ENCODE results near the gene ENOX2. TPM values are rescaled to one million over a fixed set of nuclear protein-coding genes. Genes with fewer than 3 reads are reported as not detected.

The ENOX2 gene
- polyA plus RNA-seq, 4 donors = 6.7 to 21.2 (median 16.7) TPM

DNA sequence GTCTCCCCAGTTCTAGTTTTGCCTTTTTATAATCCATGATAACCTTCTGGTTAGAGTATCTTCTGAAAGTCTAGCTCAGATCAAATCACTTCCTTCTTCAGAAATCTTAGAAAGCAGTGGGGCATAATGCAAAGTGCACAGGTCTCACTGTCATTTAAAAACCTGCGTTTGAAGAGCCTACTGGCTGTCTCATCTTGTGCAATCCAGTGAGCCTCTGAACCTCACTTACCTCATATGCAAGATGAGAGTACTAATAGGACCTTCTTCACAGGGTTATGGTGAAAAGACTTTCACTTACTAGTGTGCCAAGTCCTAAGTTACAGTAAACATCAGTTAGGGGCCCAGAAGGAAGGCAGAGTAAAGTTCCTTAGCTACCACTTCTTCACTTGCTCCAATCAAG lies 131.4 kb downstream of the ENOX2 start:
- DNase-seq (ENCODE audit: low read depth in 4 of 4, low spot score in 3 of 4) = no peak

DNA sequence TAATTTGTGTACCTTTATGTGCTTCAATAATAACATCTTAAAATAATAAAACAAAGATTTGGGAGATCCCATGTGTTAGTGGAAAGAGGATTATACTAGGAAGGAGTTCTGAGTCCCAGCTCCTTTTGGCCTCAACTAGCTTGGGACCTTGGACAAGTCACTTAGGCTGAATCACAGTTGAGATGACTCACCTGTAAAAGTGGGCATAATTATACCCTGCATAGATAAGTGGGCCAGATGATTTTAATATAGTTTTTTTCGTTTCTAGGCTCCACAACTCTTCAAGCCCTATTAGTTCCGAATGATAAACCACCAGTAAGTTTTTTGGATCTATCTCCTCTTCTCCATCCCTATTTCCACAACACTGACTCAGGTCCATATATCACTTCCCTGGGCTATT lies 131.8 kb downstream of the ENOX2 start:
- DNase-seq (ENCODE audit: low read depth in 4 of 4, low spot score in 3 of 4) = no peak

DNA sequence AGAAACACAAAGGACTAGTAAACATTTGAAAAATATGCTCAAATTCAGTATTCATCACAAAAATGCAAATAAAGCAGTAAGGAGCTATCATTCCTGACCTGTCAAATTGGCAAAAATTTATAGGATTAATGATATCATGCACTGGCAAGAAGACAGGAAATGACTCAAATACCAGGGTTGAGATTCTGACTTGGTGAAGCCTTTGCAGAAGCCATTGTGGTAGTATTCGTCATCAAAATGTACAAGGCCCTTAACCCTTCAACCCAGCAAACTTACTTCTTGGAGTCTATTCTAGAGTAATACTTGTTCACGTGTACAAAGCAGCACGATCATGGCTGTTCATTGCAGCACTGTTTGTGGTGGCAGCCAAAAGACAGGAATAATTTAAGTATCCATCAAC lies 132.4 kb downstream of the ENOX2 start:
- DNase-seq (ENCODE audit: low read depth in 4 of 4, low spot score in 3 of 4) = no peak

DNA sequence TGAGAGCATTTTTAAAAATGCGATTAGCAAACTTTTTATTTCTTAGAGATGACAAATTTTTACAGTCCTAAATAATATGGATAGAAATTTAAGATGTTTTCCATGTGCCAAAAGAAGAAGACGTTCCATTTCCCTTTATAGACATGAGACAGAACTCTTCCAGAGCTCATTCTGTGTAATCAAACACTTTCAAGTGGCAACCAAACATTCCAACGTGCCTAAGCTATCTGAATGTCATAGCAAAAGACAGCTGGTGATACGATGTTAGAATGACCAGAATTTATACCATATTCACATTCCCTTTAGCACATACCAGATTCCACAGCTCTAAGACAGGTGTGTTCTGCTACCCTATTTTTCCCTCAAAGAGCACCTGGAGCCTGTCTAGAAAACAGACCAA lies 133.2 kb downstream of the ENOX2 start:
- no peak for DNase-seq (ENCODE audit: low read depth in 4 of 4, low spot score in 3 of 4)

DNA sequence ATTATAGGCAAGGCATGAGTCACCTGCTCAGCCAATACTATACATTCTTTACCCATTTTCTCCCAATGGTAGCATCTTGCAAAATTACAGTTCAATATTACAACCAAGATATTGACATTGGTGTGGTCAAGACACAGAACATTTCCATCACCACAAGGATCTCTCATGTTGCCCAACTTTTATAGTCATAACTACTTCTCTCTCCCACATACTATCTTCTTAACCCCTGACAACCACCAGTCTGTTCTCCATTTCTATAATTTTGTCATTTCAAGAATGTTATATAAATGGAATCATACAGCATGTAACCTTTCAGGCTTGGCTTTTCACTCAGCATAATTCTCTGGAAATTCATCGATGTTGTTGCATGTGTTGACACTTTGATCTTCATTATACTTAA lies 144.9 kb downstream of the ENOX2 start:
- no peak for DNase-seq (ENCODE audit: low read depth in 4 of 4, low spot score in 3 of 4)

DNA sequence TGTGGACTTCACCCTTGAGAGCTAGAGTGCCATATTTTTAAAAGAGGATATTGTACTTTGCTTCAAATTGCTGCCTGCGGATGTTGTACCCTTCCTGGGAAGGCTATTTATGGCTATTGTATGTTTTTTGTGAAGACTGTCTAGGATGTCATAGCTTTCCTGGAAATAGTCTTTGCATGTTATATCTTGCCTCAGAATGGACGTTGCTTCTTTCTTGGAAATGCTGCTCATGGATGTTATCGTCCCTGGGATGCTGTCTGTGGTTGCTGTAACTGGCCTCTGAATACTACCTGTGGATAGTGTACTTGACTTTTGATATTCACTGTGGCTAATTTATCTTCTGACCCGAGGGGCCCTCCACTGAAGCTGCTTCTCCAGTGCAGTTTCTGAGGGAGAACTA lies 146.8 kb downstream of the ENOX2 start:
- DNase-seq (ENCODE audit: low read depth in 4 of 4, low spot score in 3 of 4) = no peak

DNA sequence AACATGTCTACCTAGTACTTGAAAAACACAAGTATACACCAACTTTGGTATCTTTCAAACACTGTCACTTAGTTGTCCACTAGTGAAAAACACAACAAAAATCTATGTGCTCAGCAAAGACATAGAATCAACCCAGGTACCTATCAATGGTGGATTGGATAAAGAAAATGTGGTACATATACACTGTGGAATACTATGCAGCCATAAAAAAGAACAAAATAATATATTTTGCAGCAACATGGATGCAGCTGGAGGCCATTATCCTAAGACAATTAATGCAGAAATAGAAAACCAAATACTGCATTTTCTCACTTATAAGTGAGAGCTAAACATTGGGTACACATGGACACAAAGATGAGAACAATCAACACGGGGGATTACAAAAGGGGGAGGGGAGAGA lies 148.7 kb downstream of the ENOX2 start:
- DNase-seq (ENCODE audit: low read depth in 4 of 4, low spot score in 3 of 4) = no peak

DNA sequence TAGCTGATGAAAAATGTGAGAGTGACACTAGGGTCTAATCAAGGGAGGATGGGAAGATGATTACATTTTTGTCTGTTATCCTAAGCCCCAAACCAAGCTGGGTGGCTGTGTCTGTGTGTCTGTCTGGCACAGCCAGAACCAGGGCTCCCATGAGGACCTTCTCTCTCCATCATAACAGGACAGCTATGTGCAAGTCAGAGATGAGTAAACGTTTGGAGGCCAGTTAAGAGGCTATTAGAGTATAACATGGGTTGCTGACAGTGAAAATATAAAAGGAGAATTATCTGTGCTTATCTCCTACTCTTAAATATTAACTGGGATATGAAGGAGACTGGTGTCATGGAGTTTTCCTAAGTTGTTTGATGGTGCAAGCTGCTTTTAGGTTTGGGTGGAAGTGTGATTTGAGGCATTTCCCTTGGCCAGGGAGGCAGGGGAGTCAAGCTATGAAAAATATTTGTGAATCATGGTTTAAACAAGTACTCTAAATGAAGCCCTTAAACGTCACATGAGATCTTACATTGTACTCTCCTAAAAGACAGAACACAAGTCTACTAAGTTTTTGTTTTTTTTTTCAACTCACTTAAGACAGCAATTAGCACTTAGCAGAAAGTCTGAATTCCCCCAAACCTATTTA lies 156.2 kb downstream of the ENOX2 start:
- no peak for DNase-seq (ENCODE audit: low read depth in 4 of 4, low spot score in 3 of 4)

DNA sequence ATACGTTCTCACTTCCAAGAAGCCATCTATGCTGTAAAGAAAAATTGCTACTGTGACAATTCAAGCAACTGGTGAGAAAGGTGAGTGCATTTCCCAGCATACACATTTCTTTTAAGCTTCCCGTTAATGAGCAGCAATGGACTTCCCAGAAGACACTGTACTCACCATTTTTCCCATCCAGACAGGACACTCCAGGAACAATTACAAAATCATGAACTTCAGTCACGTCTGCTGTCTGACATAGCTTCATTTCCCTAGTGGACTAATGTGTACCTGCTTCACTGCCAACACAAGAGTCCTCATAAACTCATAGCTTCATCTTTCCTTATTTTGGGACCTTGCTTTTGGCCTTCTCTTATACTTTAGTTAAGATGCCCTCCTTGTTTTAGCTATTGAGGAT lies 156.9 kb downstream of the ENOX2 start:
- no peak for DNase-seq (ENCODE audit: low read depth in 4 of 4, low spot score in 3 of 4)

DNA sequence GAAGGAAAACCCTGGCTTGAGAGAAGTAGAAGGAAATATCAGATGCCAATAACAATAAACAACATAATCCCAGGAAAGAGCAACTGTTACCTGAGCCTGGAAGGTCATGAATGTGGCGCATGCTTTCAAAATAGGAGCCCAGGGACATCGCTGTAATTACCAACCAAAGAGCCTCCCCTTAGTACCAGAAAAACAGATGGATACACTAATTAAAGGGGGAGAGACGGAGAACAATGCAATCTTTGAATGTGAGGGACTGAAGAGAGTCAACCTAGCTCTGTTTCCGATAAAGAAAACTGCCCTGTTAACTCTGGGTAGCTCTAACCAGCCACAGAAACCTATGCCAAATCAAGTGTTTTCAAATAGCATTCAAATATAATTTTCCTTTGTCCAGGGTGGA lies 161.4 kb downstream of the ENOX2 start:
- DNase-seq (ENCODE audit: low read depth in 4 of 4, low spot score in 3 of 4) = peak in 1 of 4 donors; percentile 2

DNA sequence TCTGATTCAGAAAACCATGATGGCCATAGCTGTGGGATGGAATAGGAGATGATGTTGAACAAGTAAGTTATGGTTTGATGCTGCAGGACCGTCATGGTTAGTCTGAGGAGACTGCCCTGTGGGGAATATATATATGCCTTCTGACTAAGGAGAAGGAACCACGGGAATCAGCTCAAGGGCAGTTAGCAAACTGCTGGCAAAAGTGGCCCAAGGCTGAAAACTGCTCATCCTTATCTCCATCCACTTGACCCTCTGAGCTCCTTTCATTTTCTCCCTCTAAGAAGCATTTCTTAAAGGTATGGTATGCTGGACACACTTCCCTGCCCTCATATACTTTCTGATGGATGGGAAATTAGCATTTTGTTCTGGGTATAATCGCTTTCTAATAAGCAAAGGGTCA lies 161.9 kb downstream of the ENOX2 start:
- no peak for DNase-seq (ENCODE audit: low read depth in 4 of 4, low spot score in 3 of 4)

DNA sequence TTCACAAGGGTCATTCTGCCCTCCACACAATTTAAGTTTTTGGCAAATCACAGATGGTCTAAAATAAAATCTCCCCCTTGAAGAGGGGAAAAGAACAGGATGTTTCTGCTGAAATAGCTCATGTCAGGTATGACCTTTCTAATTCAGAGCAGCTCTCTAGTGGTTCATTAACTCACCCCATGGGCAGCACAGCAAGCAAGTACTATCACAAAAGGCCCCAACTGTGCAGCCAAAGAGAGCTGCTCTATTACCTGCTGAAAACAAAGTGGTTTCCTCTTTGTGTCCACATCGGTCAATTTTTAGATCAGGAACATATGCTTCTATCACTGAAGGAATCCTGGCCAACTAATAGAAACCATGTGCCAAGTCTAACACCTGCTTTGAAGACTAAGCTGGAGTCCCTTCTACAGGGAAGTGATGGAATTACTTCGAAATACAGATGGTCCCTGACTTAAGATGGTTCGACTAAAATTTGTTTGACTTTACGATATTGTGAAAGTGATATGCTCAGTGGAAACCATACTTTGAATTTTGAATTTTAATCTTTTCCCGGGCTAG lies 164.3 kb downstream of the ENOX2 start:
- no peak for DNase-seq (ENCODE audit: low read depth in 4 of 4, low spot score in 3 of 4)

DNA sequence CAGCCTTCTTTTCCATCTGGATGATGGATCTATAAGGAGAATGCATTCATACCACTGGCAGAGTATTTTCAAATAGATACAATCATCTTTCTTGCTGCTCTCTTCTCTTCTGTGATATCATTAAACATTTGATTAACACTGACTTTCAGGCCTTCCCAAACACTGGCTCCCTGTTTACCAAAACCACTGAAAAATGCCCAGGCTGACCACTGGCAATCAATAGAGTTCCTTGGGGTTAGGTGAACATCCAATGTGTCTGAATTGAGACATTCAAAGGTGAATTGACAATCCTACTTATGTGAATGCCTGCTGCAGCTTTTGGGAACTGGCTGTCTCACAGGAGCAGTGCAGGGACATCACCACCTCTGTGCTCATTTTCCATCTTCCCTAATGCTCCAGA lies 168.3 kb downstream of the ENOX2 start:
- no peak for DNase-seq (ENCODE audit: low read depth in 4 of 4, low spot score in 3 of 4)

DNA sequence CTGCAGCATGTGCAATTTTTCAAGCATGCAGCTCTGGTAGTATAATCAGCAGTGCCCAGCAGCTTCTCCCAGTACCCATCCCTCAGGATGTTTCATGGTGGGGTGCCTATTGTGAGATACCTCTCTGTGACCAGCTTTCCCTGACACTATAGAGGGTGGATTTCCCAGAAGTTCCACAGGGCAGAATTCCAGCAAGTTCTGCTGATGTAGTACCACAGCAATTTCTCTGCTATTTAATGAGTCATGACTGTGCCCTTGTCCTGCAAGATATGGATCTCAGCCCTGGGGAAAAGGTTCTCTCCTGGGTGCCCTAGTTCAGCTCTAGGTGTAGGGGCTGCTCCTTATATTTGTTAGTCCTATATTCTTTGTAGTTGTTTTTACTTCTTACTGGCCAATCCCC lies 174.8 kb downstream of the ENOX2 start:
- no peak for DNase-seq (ENCODE audit: low read depth in 4 of 4, low spot score in 3 of 4)

DNA sequence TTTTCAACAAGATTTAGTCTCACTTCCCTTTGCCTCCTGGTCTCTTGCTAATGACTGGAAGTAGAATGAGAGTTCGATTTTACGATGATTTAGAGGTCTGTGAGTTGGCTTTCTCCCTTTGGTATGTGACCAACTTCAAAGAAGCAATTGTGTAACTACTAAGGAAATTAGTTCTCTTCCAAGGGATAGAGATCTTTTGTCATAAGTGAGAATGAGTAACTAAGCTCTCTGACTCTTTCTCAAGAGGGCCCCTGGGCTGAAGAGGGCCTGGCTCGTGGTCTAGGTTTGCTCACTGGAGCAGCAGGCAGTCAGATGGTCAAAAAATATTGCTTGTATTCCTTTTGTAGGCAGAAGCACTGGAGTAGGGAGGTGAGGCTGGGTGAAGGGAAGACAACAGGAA lies 176.3 kb downstream of the ENOX2 start:
- no peak for DNase-seq (ENCODE audit: low read depth in 4 of 4, low spot score in 3 of 4)

DNA sequence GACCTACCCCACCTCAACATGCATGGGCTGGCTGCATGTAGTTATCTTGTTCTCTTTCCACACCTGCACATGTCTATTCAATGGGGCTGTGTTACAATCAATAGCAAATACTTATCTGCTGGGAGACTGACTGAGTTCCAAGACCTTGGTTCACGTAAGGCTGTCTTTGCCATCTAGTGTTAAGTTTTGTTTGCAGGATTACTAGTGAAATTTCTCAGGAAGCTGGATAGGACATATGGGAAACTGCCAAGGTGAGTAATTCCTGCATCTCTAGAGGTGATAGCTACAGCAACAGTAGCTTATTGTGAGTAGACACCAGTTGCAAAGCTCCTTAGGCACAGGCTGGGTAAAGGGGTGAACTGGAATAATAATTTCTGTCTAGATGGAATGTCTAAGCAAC lies 177.5 kb downstream of the ENOX2 start:
- DNase-seq (ENCODE audit: low read depth in 4 of 4, low spot score in 3 of 4) = no peak

DNA sequence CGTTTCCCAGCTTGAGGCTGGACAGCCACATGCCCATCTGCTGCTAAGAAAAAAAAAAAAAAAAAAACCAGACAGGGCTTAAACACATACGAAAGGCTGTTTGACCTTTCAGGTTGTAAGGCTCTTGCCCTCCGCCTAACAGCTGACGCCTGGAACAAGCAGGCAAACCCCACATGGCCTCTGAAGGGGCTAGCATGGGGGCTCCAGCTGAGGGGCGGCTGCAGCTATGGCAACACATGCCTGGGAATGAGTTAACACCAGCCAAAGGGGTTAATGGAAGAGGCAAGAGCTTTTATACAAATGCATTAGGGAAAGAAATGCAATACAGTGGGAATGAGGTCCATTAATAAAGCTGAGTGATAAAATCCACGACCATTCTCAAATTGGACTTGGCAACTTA lies 183.6 kb downstream of the ENOX2 start:
- DNase-seq (ENCODE audit: low read depth in 4 of 4, low spot score in 3 of 4) = no peak

DNA sequence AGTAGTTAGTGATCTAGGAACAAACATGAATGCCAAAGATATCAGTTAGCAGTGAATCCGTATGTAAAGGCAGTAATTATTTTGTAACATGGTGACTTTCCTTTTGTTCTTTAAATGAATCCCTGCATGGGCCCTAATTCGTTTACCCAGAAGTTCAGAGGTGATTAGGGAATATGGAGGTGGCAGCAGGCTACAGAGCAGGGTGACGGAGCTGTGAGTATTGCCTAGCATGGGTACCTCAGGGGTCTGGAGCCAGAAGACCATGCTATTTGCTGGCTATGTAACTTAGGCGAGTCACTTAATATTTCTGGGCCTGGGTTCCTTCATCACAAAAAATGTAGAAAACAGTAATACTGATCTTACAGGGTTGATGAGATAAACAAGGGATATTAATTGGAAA lies 184.9 kb downstream of the ENOX2 start:
- no peak for DNase-seq (ENCODE audit: low read depth in 4 of 4, low spot score in 3 of 4)

DNA sequence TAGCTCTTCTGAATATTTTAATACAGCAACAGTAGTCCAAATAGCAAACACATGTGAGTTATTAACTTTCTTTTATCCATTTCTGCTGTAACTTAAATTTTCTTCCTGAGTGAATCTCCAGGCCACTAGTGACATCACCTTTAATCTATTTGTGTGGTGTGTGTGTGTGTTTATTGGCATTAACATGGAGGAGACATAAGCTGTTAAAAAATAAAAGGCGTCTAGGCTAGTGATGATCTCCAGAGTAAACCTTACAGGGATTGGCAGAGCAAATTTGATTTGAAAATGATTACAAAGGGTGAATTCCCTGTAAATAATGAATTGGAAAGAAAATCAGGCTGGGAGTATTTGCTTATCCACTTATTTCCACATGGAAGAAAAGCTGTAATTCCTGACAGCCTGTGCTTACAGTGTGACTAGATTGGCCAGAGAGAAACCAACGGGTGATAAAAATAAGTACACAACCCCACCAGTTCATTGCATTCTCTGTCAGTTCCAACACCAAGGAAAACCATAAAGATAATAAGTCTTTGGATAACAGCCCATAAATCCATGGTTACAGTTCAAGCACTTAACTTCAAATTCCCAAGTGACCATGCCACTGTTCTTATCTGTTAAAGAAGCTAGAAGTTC lies 186.1 kb downstream of the ENOX2 start:
- no peak for DNase-seq (ENCODE audit: low read depth in 4 of 4, low spot score in 3 of 4)

DNA sequence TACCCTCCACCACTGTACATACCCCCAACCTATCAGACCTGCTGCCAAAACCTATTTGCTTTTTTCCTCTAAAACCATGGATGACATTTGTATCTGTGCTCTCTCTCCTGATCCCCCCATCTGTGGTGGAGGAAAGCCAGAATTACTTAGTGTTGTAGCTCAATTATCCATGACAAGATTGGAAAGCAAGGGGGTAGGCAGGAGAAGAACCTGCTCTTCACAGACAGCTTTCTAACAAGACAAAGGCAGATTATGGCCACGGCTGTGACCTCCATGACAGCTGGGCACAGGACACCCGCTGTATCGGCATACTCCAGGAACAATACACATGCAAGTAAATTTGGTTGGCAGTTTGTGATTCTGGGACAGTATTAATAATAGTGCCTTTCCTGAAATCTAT lies 186.7 kb downstream of the ENOX2 start:
- no peak for DNase-seq (ENCODE audit: low read depth in 4 of 4, low spot score in 3 of 4)

DNA sequence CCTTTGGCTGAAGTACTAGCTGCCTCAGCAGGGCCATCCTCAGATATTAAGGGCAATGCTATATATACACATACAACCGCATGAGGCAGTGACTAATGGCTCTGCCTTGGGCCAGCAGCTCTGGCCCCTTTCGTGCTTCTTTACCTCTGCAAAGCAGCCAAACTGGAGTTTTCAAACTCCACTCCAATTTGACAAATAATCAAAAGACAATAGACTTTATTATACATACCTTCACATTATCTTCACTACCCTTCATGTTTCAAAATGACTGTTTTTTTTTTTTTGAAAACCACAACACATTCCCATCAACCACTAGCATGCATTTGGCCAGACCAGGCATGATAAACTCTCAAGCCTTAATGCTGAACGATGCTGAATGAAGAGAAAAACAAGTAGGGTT lies 187.7 kb downstream of the ENOX2 start:
- no peak for DNase-seq (ENCODE audit: low read depth in 4 of 4, low spot score in 3 of 4)

DNA sequence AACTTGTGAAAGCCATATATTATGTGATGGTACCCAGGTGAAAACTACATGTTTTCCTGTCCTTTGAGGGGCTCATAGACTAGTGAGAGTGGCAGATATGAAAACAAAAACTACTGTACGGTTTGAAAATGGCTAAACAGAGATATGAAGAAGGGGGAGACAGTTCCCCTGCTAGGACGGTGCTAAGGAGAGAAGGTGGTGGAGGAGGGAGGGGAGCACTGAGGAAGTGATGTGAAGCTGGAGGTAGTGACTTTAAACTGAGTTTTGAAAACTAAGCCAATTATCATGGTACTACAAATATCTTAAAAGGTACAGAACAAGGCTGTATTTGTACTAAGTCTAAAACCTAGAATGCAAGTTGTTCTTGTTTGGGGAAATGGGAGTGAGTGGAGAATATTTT lies 188.3 kb downstream of the ENOX2 start:
- DNase-seq (ENCODE audit: low read depth in 4 of 4, low spot score in 3 of 4) = no peak

DNA sequence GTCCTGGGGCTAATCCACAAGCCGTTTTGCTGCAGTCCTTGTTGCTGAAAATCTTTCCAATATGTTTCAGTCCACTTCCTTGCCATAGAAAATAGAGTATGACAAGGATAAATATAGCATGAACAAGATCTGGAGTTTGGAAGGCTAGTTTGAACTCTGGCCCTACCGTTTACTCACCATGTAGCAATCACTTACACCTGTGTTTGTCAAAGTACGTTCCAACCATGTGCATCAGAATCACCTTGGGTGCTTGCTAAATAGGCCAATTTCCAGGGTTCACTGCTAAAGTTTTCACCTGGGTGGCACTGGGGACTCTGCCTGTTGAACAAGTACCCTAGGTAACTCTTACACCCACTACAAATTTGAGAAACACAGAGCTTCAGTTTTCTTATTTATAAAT lies 188.9 kb downstream of the ENOX2 start:
- no peak for DNase-seq (ENCODE audit: low read depth in 4 of 4, low spot score in 3 of 4)

All from left renal pelvis (tissue), 4 donors.